Peyer's patch (tissue), 4 donors: ENCODE data around the gene OCA2.

Experiments
- POLR2A ChIP-seq, 2 donors: fragments of 450-650 bp; IDR thresholded peaks; one replicate each; pipeline ENCODE4 v1.5.1; 2017; ENCODE audit warnings: antibody characterized with exemption in 2 of 2, mild to moderate bottlenecking in 2 of 2, moderate library complexity in 2 of 2
- TF ChIP-seq, protein P1 (sequence below), 6 experiments: fragments of 450-650 bp in 4 of 6; fragments of 200-600 bp in 2 of 6; sonication (generic) in 1 of 6; IDR thresholded peaks; one replicate each; pipeline ENCODE4 v1.5.1; 2017 to 2019; ENCODE audit warnings: antibody characterized with exemption in 6 of 6, mild to moderate bottlenecking in 3 of 6, moderate library complexity in 1 of 6

DNA sequence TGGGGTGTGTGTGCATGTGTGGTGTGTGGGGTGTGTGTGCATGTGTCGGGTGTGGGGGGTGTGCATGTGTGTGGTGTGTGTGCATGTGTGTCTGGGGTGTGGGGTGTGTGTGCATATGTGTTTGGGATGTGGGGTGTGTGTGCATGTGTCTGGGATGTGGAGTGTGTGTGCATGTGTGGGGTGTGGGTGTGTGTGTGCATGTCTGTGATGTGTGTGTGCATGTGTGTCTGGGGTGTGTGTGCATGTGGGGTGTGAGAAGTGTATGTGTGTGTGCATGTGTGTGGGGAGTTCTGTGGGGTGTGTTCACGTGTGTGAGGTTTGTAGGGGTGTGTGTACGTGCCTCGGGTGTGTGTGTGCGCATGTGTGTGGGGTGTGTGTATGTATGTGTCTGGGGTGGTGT lies 6.7 kb upstream of the OCA2 start:
- TF ChIP-seq, protein P1, sequence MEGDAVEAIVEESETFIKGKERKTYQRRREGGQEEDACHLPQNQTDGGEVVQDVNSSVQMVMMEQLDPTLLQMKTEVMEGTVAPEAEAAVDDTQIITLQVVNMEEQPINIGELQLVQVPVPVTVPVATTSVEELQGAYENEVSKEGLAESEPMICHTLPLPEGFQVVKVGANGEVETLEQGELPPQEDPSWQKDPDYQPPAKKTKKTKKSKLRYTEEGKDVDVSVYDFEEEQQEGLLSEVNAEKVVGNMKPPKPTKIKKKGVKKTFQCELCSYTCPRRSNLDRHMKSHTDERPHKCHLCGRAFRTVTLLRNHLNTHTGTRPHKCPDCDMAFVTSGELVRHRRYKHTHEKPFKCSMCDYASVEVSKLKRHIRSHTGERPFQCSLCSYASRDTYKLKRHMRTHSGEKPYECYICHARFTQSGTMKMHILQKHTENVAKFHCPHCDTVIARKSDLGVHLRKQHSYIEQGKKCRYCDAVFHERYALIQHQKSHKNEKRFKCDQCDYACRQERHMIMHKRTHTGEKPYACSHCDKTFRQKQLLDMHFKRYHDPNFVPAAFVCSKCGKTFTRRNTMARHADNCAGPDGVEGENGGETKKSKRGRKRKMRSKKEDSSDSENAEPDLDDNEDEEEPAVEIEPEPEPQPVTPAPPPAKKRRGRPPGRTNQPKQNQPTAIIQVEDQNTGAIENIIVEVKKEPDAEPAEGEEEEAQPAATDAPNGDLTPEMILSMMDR (IDR thresholded peaks at IDR 0.05), result no peak
- no peak for TF ChIP-seq POLR2A (IDR thresholded peaks at IDR 0.05)
